NCI-H1092 (cell line): ENCODE measurements around the gene LOXL1.

Source experiments
- DNase-seq: peaks from one replicate; lab custom pipeline; 2025; lab: John Stamatoyannopoulos, UW

LOXL1 gene

DNA sequence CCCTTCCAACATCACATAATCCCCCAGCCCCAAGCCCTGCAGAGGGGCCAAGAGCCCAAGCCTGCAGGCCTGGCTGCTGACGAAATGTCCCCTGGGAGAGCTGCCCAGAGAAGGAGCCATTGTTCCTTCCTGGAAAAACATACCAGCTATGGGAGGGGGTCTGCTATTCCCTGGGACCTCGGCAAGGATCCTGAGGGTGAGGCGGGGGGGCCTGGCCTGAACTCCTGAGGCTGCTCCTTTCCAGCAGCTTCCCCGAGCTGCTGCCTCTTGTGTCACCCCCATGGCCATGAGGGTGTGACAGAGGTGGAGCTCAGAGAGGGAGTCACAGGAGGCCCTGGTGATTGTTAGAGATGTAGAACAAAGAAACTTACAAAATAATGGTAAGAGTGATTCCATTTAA is 12.9 kb downstream of the LOXL1 start:
- no peak for DNase-seq

DNA sequence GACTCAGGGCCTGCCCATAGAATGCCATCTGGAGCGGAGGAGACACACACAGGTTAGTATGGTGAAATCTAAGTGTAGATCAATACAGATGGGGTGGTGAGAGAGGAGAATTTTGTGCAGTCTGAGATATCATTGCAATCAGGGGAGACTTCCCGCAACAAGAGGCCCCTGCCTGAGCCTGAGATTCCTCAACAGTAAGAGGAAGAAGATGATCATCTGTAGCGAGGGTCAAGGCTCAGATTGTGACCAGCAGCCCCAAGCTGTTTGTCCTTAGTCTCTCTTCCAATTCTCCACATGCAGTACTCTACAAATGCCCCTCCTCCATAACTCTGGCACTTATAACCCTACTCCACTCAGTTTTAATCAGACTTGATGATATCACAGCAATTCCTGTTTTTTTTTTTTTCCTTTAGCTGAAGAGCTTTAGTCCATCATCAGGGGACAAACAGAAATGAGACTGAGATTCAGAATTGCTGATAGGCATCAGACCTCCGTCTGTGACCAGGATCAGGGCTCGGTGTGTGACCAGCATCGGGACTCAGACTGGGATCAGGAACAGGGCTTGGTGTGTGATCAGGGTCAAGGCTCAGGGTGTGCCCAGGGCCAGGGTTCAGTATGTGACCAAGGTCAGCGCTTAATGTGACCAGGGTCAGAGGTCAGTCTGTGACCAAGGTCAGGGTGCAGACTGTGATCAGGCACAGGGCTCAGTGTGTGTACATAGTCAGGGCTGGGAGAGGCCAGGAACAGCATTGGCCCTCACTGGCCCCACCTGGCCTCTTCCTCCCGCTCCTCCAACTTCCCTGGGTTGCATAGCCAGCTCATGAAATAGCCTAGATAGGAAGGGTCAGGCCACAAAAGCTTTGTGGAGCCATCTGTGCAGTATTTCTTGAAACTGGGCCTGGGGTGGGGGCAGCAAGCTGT is 14.1 kb downstream of the LOXL1 start:
- DNase-seq = no peak

DNA sequence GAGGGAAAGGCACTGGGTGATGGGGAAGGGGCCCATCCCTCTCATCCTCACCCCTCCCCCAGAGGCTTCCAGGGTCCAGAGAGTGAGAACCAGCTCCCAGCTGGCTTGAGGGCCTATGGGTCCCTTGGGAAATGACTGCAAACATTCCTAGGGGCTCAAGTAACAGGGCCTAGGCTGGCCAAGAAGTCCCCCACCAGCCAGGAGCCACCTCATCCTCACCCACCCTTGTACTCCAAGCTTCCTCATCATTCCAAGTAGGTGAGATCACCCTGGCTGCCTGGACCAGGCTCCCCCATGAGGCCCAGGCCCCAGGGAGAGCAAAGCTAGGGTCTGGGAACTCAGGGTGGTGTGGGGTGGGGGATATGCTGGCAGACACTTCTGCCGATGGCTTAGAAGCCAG is 14.8 kb downstream of the LOXL1 start:
- DNase-seq = no peak

DNA sequence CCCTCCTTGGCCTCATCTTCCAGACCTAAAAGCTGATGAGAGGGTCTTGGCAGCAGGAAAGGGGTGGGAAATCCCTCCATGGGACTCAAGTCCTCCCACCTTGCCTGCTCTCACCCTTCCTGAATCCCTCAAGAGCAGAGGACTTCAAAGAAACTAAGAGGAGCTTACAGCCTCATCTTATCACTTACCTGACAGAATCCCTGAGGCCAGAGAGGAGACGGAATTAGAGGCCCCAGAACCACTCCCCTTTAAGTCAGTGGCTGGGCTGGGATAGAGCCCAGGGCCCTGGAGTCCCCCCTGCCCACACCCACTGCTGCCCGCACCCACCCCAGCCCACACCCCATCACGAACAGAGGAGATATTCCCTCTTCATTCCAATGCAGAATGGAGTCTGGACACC is 15.2 kb downstream of the LOXL1 start:
- DNase-seq = no peak

DNA sequence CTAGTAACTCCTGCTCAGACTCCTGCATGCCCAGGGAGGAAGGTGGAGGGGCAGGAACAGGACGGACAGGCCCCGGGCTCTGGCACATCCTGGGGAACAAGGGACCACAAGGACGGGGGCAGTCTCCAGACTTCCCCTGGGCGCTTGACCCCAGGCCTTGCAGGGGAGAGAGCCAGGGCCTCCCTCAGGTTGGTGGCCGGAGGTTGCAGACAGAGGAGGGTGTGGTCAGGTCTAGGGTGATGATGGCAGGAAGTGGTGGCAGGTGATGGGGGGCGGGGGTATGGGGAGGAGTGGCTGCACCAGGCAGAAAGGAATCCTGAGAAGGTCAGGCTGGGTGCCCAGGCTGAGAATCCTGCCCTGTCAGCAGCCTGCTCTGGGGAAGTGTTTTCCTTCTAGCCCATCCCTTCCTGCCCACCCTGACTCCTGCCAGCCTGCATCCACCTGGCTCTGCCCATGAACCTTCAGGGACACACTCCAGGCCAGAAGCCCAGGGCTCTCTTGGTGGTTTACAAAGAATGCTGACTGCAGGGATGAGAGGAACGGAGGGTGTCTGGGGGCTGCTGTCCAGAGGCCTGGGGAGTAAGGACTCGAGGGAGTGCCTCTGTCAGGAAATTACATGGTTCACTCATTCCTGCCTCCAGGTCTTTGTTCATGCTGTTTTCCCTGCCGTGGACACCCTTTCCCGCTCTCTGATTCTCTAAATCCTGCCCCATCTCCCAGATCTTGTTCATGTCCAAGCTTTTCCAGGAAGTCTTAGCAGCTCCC is 15.8 kb downstream of the LOXL1 start:
- DNase-seq = no peak

DNA sequence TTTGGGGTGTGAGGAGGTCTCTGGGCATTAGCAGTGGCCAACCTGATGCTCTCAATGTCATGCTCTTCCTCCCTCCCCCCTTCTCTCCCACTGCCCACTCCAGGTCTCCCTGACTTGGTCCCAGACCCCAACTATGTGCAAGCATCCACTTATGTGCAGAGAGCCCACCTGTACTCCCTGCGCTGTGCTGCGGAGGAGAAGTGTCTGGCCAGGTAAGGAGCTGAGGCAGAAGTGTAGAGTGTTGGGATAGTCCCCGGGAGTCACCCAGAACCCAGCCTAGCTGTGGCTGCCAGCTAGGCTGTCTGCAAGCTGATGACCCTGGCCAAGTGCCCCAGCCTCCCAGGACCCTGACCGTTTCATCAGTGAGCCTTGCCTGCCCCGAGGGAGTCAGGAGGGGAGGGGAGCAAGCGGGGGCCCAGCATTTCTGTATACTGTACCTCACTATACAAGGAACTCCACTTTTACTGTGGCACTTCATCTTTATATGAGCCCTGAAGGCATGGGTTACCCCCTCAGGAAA is 16.5 kb downstream of the LOXL1 start:
- no peak for DNase-seq

DNA sequence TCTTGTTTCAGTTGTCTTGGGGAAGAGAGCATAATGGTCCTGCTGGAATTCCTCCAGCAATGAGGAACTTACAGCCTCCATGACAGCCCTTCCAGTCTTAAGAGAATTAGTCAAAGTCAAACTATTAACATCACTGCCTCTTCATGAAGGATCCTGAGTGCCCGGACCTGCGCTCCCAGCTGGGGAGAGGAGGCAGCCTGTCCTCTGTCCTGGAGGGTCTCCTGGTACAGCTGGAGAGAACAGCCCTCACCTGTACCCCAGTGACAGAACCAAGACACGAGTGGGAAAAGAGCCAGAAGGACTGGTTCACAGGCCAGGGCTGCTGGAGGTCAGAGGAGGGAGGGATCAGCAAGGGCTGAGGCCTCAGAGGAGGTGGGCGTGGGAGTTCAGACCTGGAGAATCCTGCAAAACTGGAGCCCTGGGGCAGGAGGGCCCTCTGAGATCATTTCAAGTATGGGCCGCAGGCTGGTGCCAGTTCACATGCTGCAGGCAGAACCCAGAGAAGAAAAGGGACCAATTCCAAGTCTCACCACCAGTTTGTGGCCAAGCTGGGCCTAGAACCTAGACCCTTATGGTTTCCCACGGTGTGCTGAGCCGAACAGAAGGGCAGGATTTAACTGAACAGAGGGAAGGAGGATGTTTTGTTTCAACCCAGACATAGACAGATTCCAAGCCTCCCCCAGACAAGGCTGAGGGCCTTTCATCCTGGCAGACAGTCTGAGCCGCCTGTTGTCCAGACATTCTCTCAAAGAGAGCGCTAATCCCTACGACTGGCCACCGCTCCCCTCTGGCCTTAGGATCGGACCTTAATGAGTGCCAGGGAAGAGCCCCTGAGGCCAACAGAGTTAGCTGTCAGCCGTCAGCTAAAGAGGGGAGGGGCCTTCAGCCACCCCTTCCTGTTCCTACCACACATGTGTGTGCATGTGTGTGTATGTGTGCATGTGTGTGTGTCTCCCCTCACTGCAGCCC is 18.2 kb downstream of the LOXL1 start:
- DNase-seq = no peak

DNA sequence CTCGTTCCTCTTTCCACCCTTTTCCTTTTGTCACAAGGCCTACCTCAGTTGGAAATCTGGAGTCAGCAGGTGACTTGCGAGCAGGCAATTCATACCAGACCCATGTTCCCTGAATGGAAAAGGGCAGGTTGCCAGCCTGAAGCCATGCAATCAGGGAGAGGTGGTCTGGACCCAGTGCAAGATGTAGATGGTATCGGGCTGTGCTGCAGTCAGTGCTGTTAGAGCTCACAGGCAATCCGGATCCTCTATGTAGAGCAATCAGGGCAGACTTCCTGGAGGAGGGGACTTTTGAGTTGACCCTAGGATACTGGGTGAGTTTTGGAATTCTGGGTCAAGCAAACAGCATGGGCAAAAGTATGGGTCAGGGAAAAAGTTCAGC is 18.9 kb downstream of the LOXL1 start:
- DNase-seq = no peak

DNA sequence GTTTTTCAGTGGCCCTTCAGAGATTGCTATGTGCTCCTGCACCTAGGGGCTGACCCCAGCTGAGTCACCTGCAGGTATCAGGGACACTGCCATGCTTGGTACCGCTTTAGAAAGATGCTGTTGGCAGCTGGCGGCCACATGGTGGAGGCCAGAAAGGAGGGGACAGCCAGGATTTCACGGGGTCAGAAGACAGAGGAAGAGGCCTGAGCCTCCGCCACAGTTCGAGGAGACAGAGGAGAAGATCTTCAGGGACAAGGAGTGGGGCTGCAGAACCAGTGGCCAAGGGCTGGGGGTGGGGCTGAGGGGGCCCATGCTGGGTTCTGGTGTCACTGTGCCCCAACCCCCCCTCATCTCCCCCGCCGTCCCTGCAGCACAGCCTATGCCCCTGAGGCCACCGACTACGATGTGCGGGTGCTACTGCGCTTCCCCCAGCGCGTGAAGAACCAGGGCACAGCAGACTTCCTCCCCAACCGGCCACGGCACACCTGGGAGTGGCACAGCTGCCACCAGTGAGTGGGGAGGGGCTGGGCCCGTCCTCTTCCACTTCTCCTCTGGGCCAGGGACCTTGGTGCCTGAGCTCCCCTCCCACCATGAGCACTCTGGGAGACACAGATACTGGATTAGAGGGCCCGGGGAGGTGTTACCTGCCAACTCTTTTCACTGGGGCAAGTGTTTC is 19.9 kb downstream of the LOXL1 start:
- no peak for DNase-seq

DNA sequence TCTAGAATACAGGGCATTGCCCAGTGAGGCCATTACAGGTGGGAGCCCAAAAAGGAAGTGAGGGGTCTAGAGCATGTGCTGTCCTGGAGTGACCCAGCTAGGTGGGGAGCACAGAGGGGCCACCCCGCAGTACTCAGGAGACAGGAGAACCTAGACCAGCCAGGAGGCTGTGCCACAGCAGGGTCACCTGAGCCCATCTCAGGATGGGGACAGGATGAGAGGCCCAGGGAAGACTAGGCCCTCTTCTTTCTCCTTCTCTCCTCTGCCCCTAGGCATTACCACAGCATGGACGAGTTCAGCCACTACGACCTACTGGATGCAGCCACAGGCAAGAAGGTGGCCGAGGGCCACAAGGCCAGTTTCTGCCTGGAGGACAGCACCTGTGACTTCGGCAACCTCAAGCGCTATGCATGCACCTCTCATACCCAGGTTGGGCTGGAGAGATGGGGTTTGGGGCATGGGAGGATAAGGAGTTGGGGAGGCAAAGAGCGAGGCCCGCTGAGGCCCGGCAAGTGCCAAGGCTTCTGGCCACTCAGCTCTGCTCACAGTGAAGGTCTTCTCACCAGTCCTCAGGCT is 20.6 kb downstream of the LOXL1 start:
- no peak for DNase-seq

DNA sequence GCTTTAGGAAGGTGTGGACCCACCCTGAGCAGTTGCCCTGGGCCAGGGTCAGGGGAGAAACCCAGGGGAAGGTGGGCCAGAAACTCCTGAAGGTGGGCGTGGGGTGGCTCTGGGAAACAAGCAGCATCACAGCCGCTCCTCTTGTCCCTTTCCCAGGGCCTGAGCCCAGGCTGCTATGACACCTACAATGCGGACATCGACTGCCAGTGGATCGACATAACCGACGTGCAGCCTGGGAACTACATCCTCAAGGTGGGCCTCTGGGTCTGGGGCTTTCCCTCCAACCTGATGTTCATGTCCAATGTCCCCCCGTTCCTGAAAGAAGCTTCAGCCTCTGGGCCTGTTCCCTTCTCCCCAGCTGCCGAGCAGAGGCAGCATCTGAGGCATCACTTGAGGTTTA is 21.4 kb downstream of the LOXL1 start:
- no peak for DNase-seq

DNA sequence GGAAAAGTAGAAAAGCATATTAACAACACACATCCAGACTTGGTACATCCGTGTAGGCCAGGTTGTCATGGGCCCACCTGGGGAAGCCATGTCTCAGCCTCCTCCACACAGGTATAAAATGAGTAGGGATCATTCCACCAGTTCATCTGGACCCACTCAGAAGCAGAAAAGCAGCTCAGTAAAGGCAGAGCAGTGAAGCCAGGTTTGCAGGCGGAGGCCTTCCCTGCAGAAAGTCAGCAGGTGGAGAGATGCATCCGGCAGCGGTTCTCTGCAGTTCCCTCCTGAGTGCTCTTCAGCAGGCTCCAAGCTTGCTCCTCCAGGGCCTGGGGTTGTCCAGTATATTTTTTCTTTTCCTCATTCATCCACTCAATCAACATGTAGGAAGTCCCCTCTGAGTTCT is 22.1 kb downstream of the LOXL1 start:
- DNase-seq = no peak

DNA sequence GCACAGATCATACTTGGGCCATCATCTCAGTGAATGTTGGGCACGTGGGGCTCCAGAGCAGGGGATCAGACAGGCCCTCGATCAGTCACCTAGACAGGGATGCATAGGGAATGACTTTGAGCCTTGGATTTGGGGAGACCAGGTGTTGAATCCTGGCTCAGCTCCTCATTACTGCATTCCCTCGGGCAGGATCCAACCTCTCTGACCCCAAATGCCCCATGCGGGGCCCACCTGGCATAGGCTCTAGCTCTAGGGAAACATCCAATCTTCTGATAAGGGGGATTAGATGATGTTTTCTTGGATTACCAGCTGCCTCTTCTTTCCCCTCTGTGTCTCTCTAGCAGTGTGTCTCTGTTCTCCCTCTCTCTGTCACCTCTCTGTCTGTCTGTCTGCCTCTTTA is 22.7 kb downstream of the LOXL1 start:
- DNase-seq = no peak

DNA sequence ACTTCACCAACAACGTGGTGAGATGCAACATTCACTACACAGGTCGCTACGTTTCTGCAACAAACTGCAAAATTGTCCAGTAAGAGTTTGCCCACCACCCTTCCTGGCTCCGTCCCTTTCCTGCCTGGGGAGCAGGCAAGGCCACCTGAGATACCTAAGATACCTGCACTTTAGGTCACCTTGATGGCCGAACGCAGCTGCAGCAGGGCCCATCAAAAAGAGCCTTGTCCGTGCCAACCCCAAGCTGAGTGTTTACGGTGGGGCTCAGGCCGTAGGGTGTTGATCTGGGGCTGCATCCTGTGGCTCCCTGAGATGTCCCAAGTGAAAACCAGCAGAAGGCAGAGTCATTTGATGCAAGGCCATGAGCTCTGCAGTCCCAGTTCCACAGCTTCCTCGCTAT is 23.2 kb downstream of the LOXL1 start:
- no peak for DNase-seq

DNA sequence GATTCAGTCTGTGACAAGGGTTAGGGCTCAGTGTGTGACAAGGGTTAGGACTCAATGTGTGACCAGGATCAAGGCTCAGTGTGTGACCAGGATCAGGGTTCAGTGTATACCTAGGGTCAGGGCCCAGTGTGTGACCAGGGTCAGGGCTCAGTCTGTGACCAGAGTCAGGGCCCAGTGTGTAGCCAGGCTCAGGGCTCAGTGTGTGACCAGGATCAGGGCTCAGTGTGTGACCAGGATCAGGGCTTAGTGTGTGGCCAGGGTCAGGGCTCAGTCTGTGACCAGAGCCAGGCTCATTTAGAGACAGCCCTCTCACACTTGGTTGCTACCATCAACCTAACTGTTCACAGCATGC is 24.2 kb downstream of the LOXL1 start:
- no peak for DNase-seq

DNA sequence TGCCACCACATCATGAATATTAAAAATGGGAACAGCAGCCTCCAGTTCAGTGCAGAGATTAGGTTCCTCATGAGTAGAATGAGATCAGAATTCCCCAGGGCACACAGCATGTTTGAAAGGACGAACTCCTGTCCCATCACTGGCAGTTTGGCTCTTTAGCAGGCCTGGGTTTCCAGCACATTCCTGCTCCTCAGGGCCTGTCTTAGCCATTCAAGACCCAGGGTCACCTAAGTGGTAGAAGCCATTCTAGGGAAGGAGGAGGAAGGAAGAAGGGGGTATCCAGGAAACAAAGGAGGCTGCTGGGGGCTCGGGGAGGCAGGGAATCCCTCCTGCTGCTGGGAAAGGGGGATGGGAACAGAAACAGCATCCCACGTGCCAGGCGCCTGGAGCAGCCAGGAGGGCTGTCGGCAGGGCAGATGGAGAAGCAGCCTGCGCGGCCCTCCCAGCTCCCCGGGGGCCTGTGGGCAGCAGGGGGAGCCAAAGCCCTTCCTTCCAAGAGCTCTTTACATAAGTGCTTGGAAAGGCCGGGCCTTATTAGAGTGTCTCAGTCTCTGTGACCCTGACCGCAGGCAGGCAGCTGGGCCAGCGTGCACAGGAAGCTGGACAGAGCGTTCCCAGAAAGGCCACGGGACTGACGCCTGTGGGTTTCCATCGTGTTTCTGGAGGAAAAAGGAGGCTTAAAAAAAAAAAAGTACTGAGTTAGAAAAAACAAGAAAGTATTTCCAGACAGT is 24.7 kb downstream of the LOXL1 start:
- peak; percentile 77 for DNase-seq

DNA sequence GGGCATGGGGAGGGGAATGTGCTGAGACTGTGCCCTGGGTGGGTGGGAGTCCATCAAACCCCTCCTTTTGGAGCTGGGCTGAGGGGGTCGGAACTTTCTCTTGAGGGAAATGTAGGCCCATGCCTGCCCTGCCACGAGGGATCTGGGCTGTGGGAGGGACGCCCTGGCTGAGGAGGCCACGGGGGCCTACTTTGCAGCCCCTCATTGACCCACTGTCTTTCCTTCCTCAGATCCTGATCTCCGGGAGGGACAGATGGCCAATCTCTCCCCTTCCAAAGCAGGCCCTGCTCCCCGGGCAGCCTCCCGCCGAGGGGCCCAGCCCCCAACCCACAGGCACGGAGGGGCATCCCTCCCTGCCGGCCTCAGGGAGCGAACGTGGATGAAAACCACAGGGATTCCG is 25.3 kb downstream of the LOXL1 start:
- DNase-seq = no peak

DNA sequence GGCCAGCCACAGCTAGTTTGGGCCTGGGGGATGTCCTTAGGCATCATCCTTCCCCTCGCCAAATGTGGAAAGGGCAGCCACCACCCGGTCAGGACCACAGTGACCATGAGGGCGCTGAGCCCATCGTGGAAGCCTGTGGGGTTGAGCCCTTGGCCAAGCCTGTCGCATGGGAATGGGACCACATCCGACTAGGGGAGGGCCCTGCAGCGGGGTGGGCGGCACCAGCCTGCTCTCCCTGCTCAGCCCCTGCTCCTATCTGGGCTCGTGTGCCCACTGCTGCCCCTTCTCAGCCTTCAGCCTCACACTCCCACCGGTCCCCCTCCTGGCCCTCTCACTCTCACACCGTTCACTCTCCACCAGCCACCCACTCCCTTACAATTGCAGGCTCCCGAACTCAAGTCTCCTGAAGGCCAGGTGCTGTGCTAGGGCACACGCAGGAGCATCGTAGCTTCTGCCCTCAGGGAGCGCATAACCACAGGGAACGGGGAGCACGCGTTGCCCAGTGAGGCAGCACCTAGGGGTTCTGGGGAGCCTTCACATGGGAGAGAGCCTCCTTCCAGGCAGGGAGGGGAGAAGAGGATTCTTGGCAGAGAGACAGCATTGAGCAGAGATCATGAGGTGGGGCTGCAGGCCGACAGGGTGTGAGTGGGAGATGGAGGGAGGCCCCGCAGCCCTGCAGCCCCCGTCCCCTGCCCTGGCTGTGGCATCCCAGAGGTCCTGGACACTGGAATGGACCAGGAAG is 26.1 kb downstream of the LOXL1 start:
- DNase-seq = no peak

DNA sequence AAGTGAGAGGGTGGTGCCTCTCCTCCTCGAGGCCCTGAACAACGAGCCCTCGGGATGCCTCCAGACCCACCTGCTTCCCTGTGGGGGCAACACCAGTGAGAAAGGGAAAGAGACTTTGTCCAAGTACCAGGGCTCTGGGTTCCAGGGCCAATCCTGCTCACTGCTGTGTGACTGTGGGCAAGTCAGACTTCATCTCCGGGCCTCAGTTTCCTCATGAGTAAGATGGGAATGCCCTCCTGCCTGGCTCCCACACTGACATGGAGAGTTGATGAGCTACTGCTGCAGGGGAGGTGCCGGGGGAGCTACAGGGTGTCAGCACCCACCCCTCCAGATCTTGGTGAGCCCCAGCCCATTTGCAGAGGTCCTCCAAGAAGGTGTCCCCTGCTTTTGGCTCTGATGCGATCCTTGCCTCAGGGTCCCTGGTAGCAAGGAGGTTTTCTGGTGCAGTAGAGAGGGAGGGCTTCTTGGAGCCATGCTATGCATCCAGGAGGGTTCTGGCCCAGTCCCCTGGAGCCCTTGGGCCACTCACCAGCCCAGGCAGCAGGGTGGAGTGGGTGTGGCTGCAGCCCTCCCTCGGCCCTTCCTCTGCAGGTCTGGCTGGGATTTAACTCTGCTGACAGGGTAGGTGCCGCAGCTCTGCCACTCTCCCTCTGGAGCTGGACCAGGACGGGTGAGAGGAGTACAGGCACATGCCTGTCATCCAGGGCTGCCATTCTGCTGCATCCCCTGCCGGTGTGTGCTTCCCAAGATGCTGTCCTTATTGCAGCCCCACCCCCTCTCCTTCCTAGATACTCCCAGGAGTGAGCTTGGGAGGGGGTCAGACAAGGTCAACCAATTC is 26.9 kb downstream of the LOXL1 start:
- DNase-seq = no peak
